ENCODE results near the gene CD22. TPM values are rescaled to one million over a fixed set of nuclear protein-coding genes. Genes with fewer than 3 reads are reported as not detected.

Gene CD22
- total and polyA plus RNA-seq, 2 of the 8 experiments (the other 6 are each of a cell fraction or from before 2014, with no cell fraction given): 0.06 to 0.60 TPM

DNA sequence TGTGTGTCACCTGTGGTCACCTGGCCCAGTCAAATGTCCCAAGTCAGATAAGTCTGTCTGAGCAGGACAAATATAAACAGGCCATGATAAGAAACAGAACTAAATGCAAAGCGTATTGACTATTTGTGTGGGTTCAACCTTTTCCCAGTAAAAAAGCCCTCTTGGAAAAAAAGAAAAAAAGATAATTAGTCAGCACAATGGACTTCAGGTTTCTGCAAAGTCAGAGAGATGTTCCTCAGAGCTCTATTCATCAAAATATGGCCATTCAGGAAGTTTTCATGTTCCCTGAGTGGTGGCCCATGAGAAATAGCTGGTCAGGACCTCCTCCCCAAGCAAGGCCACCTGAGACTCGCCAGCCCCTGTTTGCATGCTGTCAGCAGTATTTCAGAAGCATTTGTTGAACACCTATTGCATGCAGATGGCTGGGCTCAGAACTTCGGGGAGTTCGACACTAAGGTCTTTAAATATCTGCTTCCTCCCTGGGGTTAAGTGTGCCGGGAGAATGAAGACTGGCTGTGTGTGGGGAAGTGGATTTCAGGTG is 32.0 kb downstream of the CD22 start (continued):
- TF ChIP-seq NRF1 (IDR thresholded peaks at IDR 0.05; ENCODE audit: low read depth, low read length): no peak
- TF ChIP-seq RBBP5 (IDR thresholded peaks at IDR 0.05; ENCODE audit: borderline replicate concordance, low read depth, low read length): no peak
- no peak for TF ChIP-seq KDM5A (IDR thresholded peaks at IDR 0.05; ENCODE audit: low read length)
- no peak for TF ChIP-seq HDAC6 (IDR thresholded peaks at IDR 0.05; ENCODE audit: low read depth, low read length)

All from H1 (cell line).